Activated CD4-positive, alpha-beta T cell treated with anti-CD3 and anti-CD28 coated beads for 1 hour (primary cell): ENCODE data around the gene TRHDE.

Experiments used
- DNase-seq: peaks from one replicate; pipeline ENCODE4 v3.0.0-alpha.2; 2020

Gene TRHDE

GRCh38 chr12:72273851-72274351 lies 1.7 kb downstream of the TRHDE start:
- no peak for DNase-seq

- no peak for DNase-seq
Measured at GRCh38 chr12:72274931-72275330, 2.8 kb downstream of the TRHDE start.

DNA sequence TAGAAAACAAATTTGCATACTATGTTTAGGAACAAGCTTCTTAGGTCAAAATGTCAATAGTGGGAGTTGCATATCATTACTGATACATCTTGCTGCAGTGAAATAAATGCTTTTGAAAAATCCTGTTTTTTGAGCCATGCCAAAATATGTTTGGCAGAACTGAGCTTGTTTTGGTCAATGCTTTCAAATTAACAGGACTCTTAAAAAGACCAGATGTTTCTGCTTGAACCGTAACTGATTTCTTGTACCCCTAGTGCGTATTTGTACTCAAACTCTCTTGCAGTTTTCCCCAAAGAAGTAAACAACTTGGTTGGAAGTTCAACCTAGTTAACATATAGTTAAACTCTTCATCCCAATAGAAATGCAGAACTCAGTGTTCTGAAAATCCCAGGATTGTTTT lies 3.4 kb downstream of the TRHDE start:
- no peak for DNase-seq

GRCh38 chr12:72276181-72276805 lies 4.1 kb downstream of the TRHDE start:
- no peak for DNase-seq

DNA sequence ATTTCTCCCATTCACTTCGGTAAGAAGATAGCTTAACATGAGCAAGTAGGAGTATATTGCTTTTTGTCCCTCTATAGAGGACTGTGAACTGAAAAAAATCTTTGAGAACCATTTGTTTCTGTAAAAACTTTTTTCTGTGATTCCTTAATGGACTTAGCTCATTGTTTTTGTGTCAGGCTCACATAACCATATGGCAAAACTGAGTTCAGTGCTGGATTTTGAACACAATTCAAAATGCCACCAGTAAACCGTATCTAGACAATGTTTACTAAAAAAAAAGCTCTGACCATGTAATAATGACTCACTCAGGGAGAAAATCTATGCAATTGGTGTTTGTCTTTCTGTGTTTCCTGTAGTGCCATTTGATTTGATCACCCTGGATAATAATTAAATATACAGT lies 5.2 kb downstream of the TRHDE start:
- no peak for DNase-seq

GRCh38 chr12:72278894-72279293 lies 6.7 kb downstream of the TRHDE start:
- DNase-seq = no peak

DNA sequence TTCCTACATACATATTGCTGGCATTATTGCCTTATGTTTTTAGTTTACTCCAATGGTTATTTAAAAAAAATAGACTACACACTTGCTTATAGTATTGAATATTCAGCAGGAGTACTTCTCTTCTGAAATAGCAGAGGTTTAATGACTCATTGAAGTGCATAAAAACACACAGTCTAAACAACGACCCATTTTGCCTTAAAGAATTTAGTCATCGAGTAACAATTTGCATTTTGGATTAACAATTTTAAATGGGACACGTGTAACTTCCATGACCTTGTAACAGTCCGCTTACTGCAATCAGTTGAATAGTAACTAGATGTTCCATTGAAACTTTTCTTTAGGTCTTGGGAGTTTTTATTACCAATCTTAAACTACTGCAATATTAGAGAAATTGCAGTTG lies 9.0 kb downstream of the TRHDE start:
- no peak for DNase-seq

- no peak for DNase-seq
Measured at GRCh38 chr12:72282721-72283120, 10.6 kb downstream of the TRHDE start.

DNA sequence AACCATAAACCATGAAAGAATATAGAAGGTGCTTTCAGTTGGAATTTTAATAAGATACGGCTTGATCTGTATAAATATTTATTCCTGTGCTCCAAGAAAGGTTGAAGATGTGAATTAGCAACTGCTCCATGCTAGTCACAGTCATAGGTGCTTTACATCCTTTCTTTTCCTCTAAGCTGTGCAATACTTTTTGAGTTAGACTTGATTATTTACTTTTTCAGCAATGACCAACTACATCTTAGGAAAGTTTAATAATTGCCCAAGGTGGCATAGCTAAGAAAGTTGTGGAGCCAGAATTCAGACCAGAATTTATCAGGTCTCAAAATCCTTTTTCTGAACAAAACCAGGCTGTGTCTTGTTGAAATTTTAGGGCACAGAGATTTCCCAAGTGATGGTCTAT lies 13.7 kb downstream of the TRHDE start:
- DNase-seq = no peak

- no peak for DNase-seq
Measured at GRCh38 chr12:72286526-72286925, 14.4 kb downstream of the TRHDE start.

DNA sequence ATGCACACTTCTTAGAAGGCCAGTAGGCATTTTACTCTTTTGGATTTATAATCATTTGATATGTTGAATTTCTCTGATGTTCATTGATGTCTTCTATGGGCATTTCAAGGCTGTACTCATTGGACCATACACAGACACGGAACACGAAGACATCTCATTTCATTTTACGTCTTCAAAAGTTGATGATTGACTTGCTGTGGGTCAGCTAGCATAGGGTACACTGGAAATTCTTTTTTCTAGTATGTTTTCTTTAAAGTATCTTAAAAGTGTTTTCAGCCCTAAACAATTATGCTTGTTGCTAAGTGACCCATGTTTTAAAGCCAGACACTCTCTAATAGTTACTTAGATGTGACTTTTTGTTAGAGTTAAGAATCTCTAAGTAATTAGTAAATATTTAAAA lies 16.3 kb downstream of the TRHDE start:
- DNase-seq = no peak

DNA sequence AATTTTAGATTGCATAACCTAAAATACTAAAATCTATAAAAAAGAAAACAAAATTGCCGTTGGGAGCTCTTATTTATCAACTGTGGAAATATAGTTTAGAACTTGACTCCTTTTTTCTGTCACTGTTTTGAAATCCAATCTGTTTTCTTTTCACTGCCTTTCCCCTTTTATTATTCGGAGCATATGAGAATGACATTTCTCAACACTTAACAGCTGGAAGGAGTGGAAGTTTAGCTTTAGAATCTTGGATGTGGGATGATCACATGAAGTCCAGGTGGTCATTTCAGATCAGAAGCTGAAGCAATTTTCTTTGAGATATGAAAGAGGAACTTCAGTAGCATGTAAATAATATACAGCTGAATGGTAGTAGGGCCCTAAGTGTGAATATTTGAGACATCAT lies 16.7 kb downstream of the TRHDE start:
- no peak for DNase-seq

DNA sequence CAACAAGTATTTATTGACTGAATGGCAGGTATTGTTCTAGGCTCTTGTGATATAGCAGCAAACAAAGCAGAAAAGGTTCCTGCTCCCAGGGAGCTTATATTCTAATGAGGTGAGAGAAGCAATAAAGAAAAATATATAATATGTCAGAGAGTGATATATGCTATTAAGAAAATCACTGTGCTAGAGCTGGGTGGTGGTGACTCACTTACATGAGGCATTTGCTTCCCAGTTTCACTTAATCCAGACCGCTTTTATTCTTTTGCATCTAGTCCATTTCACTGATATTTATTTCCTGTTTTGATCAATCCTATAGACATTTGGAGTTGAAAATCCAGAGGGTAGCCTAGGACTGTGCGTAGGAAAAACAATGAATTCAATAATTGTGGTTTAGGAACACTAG lies 17.5 kb downstream of the TRHDE start:
- no peak for DNase-seq

DNA sequence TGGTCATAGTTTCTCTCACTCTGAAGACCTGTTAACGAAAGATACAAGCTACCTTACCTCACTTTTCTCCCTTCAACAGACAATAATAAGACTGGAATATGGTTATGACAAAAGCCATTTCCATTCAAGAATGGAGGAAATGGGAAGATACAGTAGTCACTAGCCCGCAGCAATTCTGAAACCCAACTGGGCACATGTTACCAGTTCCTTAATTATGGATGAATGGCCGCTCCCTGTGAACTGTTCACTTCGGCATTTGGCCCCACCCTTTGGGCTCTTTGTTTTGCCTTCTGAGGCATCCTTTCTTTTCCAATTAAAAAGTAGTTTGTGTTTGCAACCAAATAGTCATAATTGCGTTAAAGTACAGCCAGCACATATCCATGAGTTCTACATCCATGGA lies 19.0 kb downstream of the TRHDE start:
- no peak for DNase-seq

DNA sequence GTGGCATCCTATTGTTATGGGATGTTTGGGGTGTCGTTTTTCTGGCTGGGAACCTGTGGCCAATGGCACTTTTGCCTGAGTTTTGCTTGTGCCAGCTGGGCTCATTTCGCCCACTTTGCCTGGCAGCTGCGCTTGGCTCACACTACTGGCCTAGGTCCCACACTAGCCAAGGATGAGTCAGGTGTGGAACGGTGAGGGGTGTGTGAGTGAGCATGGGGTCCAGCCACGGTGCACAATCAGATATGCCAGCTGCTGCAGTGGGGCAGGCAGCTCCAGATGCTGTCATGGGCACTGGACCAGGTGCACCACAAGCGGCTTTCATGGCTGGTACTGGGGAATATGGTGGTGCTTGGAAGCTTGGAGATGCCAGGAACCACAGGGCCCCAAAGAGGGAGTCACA lies 21.5 kb downstream of the TRHDE start:
- DNase-seq = no peak

DNA sequence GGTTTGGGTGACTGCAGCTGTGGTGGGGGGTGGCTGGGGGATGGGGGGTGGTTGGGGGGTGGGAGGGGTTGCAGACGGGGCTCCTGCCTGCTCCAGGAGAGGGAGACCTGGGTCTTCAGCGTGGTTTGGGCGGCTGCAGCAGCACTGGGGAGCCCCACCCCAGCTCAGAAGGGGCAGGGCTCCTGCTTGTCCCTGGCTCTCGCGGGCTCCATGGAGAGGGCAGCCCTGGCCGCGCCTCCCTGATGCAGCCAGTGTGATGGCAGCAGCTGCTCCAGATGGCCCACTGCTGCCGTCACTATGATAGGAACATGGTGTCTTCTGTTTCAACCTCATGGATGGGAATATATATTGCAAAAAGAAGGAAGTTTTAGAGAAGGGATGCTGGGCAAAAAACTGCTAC lies 22.9 kb downstream of the TRHDE start:
- DNase-seq = no peak

GRCh38 chr12:72295744-72296143 lies 23.6 kb downstream of the TRHDE start:
- no peak for DNase-seq

DNA sequence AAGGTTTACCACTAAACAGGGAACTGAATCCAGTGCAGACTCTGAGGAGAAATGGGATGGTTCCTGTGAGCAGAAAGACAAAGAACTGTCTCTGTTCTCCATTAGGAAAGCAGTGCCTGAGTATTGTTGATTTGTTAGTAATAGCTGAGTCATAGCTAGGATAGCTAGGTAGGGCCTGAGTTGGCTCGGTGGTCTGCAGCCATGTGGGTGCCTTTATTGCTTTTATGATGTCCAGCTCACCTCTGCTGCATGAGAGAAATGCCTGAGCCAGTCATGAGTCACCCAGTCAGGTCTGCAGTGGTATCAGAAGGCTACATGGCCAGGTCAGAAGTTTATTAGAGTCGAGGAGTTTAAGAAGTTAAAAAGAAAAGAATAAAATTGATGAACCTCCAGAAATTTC lies 24.2 kb downstream of the TRHDE start:
- no peak for DNase-seq

- no peak for DNase-seq
Measured at GRCh38 chr12:72297666-72298065, 25.5 kb downstream of the TRHDE start.

DNA sequence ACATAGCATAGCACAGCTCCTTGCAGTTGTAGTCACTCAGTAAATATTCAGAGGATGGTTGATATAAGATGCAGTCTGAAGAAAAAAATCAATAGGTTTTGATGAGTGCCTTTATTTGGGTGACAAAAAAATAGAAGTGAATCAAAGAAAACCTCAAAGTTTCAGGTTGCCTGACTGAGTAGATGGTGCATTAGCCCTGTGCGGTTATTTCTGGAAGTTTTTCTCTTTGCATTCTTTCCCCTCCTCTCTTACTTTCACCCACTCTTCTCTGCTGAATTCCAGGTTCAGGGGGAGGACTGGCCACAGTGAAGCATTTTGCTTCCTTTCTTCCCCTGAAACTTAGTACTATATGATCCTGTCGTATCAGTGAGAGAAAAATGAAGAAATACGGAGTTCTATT lies 28.6 kb downstream of the TRHDE start:
- DNase-seq = no peak

DNA sequence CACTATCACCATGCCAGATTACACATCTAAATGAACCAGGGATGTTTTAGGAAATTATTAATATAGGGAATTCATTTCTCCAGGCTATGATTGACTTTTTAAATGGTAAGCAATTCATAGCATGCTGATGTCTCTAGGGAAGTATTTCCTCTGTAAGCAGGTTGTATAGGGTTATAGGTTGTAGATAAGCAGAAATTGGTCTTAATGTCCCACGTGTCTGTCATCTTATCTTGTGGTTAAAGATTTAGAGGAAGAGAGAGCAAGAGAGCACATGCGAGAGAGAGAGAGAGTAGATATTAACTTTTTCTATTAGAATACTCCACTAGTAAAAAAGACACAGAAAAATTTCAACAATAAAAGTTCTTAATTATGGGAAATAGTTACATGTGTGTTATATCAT lies 32.6 kb downstream of the TRHDE start:
- no peak for DNase-seq

DNA sequence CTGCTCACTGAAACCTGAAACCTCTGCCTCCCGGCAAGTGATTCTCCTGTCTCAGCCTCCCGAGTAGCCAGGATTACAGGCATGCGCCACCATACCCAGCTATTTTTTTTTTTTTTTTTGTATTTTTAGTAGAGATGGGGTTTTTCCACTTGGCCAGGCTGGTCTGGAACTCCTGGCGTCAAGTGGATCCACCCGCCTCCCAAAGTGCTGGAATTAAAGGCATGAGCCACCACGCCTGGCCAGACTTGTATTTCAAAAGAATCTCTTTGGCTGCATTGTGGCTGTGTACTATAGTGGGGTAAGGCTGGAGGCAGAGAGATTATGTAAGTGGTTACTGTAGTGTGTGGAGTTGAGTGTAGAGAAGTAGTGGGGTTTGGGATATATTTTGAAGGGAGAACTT lies 35.1 kb downstream of the TRHDE start:
- no peak for DNase-seq

DNA sequence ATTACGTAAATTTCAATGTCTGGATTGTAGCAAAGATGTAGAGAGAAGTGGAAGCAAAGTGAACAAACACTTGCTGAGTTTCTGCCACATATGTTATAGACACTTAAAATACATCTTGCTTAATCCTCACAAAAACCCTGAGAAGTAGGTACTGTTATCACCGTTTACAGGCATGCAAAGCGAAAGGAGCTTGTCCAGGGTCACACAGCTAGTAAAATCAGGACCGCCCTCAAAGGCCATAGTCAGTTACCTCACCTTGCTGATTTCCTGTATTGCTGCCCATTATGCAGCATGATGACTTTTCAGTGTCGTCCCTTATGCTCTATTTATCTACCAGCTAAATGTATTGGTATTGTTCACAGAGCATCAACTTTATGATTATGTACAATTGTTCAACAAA lies 39.8 kb downstream of the TRHDE start:
- DNase-seq = no peak

DNA sequence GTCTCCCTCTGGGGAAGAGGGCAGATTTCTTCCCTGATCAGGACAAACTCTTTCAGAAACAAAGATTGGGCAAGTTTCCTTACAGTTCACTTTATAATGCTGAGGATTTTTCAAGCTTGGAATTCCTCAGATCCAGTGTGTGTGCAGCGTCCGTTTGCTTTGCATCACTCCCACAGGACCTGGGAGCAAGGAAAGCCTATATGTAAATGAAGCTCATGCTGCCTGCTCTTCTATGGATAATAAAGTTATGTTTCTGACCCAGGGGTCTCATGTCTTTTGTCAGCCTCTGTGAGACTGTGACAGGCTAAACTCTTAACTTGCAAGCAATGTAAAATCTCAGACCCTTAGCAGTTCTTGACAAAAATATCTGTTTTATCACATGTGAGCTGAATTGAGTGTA lies 41.6 kb downstream of the TRHDE start:
- DNase-seq = no peak

- no peak for DNase-seq
Measured at GRCh38 chr12:72315858-72316257, 43.7 kb downstream of the TRHDE start.

GRCh38 chr12:72318341-72318740 lies 46.2 kb downstream of the TRHDE start:
- DNase-seq = no peak
